ENCODE results near the gene DNER. TPM values are rescaled to one million over a fixed set of nuclear protein-coding genes. Genes with fewer than 3 reads are reported as not detected.

The DNER gene
- total and polyA plus RNA-seq, 2 donors, result 2.9 to 4.4 TPM

- WGBS, result 85% methylated on average over 4 of the region's 4 CpGs
- H3K36me3 ChIP-seq (ENCODE audit: insufficient read depth), result no peaks in the 10 kb centered on the region
- no peak for DNase-seq (ENCODE audit: extremely low spot score)
- H3K4me3 ChIP-seq (ENCODE audit: low read depth, low read length), result no peak overlapping the region
- no peaks in the 10 kb centered on the region for H3K4me1 ChIP-seq (ENCODE audit: insufficient read depth)
- no peak overlapping the region for H3K27ac ChIP-seq (ENCODE audit: low read depth)
Observed at GRCh38 chr2:229575569-229576315, 138.6 kb downstream of the DNER start.

- H3K27ac ChIP-seq (ENCODE audit: low read depth), result no peak overlapping the region
- H3K36me3 ChIP-seq (ENCODE audit: insufficient read depth), result no peaks in the 10 kb centered on the region
- no peak overlapping the region for H3K4me3 ChIP-seq (ENCODE audit: low read depth, low read length)
- WGBS, result 25% methylated on average over 5 of the region's 5 CpGs
- no peaks in the 10 kb centered on the region for H3K4me1 ChIP-seq (ENCODE audit: insufficient read depth)
- no peak for DNase-seq (ENCODE audit: extremely low spot score)
Observed at GRCh38 chr2:229572507-229573271, 141.7 kb downstream of the DNER start.

GRCh38 chr2:229571243-229571642 is 143.1 kb downstream of the DNER start:
- Histone ChIP-seq H3K36me3 (ENCODE audit: insufficient read depth) (no peaks in the 10 kb centered on the region), H3K4me3 (ENCODE audit: low read depth, low read length) (no peak overlapping the region), H3K4me1 (ENCODE audit: insufficient read depth) (no peaks in the 10 kb centered on the region), H3K27ac (ENCODE audit: low read depth) (no peak overlapping the region)
- 89% methylated on average over 7 of the region's 7 CpGs for WGBS
- DNase-seq (ENCODE audit: extremely low spot score), result no peak

- DNase-seq (ENCODE audit: extremely low spot score), result no peak
- Histone ChIP-seq H3K36me3 (ENCODE audit: insufficient read depth) (no peaks in the 10 kb centered on the region), H3K27ac (ENCODE audit: low read depth) (no peak overlapping the region), H3K4me1 (ENCODE audit: insufficient read depth) (no peaks in the 10 kb centered on the region), H3K4me3 (ENCODE audit: low read depth, low read length) (no peak overlapping the region)
- 91% methylated on average over 2 of the region's 2 CpGs for WGBS
Observed at GRCh38 chr2:229566370-229566769, 148.0 kb downstream of the DNER start.

- Histone ChIP-seq H3K4me1 (ENCODE audit: insufficient read depth) (no peaks in the 10 kb centered on the region), H3K36me3 (ENCODE audit: insufficient read depth) (no peaks in the 10 kb centered on the region), H3K27ac (ENCODE audit: low read depth) (no peak overlapping the region), H3K4me3 (ENCODE audit: low read depth, low read length) (no peak overlapping the region)
- no peak for DNase-seq (ENCODE audit: extremely low spot score)
- 86% methylated on average over 2 of the region's 2 CpGs for WGBS
Observed at GRCh38 chr2:229564300-229564907, 150.0 kb downstream of the DNER start.

GRCh38 chr2:229563388-229563787 is 151.0 kb downstream of the DNER start:
- no peak for DNase-seq (ENCODE audit: extremely low spot score)
- Histone ChIP-seq H3K4me3 (ENCODE audit: low read depth, low read length) (no peak overlapping the region), H3K36me3 (ENCODE audit: insufficient read depth) (no peaks in the 10 kb centered on the region), H3K4me1 (ENCODE audit: insufficient read depth) (no peaks in the 10 kb centered on the region), H3K27ac (ENCODE audit: low read depth) (no peak overlapping the region)
- 87% methylated on average over 5 of the region's 5 CpGs for WGBS

GRCh38 chr2:229562472-229563127 is 151.8 kb downstream of the DNER start:
- Histone ChIP-seq H3K36me3 (ENCODE audit: insufficient read depth) (no peaks in the 10 kb centered on the region), H3K4me3 (ENCODE audit: low read depth, low read length) (no peak overlapping the region), H3K27ac (ENCODE audit: low read depth) (no peak overlapping the region), H3K4me1 (ENCODE audit: insufficient read depth) (no peaks in the 10 kb centered on the region)
- DNase-seq (ENCODE audit: extremely low spot score), result no peak
- WGBS, result 57% methylated on average over 1 of the region's 1 CpG

GRCh38 chr2:229559986-229560385 is 154.4 kb downstream of the DNER start:
- DNase-seq (ENCODE audit: extremely low spot score), result no peak
- WGBS, result 47% methylated on average over 1 of the region's 1 CpG
- H3K36me3 ChIP-seq (ENCODE audit: insufficient read depth), result no peaks in the 10 kb centered on the region
- no peak overlapping the region for H3K27ac ChIP-seq (ENCODE audit: low read depth)
- no peaks in the 10 kb centered on the region for H3K4me1 ChIP-seq (ENCODE audit: insufficient read depth)
- H3K4me3 ChIP-seq (ENCODE audit: low read depth, low read length), result no peak overlapping the region

- 92% methylated on average over 1 of the region's 1 CpG for WGBS
- no peaks in the 10 kb centered on the region for H3K36me3 ChIP-seq (ENCODE audit: insufficient read depth)
- H3K4me3 ChIP-seq (ENCODE audit: low read depth, low read length), result no peak overlapping the region
- no peak for DNase-seq (ENCODE audit: extremely low spot score)
- no peak overlapping the region for H3K27ac ChIP-seq (ENCODE audit: low read depth)
- H3K4me1 ChIP-seq (ENCODE audit: insufficient read depth), result no peaks in the 10 kb centered on the region
Observed at GRCh38 chr2:229553091-229553490, 161.3 kb downstream of the DNER start.

- 80% methylated on average over 13 of the region's 13 CpGs for WGBS
Observed at GRCh38 chr2:229543176-229543873, 171.0 kb downstream of the DNER start.

GRCh38 chr2:229539628-229540027 is 174.7 kb downstream of the DNER start:
- WGBS, result 77% methylated on average over 8 of the region's 8 CpGs
- no peak overlapping the region for H3K27ac ChIP-seq (ENCODE audit: low read depth)
- DNase-seq (ENCODE audit: extremely low spot score), result no peak
- no peaks in the 10 kb centered on the region for H3K36me3 ChIP-seq (ENCODE audit: insufficient read depth)
- H3K4me3 ChIP-seq (ENCODE audit: low read depth, low read length), result no peak overlapping the region
- H3K4me1 ChIP-seq (ENCODE audit: insufficient read depth), result no peaks in the 10 kb centered on the region

More at GRCh38 chr2:229543176-229543873, 171.0 kb downstream of the DNER start:
- Histone ChIP-seq H3K4me3 (ENCODE audit: low read depth, low read length) (no peak overlapping the region), H3K27ac (ENCODE audit: low read depth) (no peak overlapping the region), H3K36me3 (ENCODE audit: insufficient read depth) (no peaks in the 10 kb centered on the region), H3K4me1 (ENCODE audit: insufficient read depth) (no peaks in the 10 kb centered on the region)
- DNase-seq (ENCODE audit: extremely low spot score), result no peak

GRCh38 chr2:229531594-229531993 is 182.8 kb downstream of the DNER start:
- no peak for DNase-seq (ENCODE audit: extremely low spot score)
- Histone ChIP-seq H3K4me3 (ENCODE audit: low read depth, low read length) (no peak overlapping the region), H3K4me1 (ENCODE audit: insufficient read depth) (no peaks in the 10 kb centered on the region), H3K27ac (ENCODE audit: low read depth) (no peak overlapping the region), H3K36me3 (ENCODE audit: insufficient read depth) (no peaks in the 10 kb centered on the region)
- 96% methylated on average over 2 of the region's 2 CpGs for WGBS

- Histone ChIP-seq H3K4me1 (ENCODE audit: insufficient read depth) (no peaks in the 10 kb centered on the region), H3K36me3 (ENCODE audit: insufficient read depth) (no peaks in the 10 kb centered on the region), H3K4me3 (ENCODE audit: low read depth, low read length) (no peak overlapping the region), H3K27ac (ENCODE audit: low read depth) (no peak overlapping the region)
- DNase-seq (ENCODE audit: extremely low spot score), result no peak
- 80% methylated on average over 6 of the region's 6 CpGs for WGBS
Observed at GRCh38 chr2:229530434-229530833, 183.9 kb downstream of the DNER start.
